ENCODE results near the gene LATS1.
A peak's percentile ranks its signal among the peaks of the same experiment; 100 is the strongest.

The LATS1 gene

GRCh38 chr6:149717588-149718458 lies at the start of gene LATS1:
Gene LATS1, minus strand, starts transcription at chr6:149718101. Its CDS starts 15,975 bp downstream, at chr6:149702126.
- no peak for TF ChIP-seq CTCF (conservative IDR thresholded peaks at IDR 0.05; ENCODE audit: low read length)

GRCh38 chr6:149766156-149766769 lies 48.4 kb upstream of the LATS1 start:
- DNase-seq (ENCODE audit: low read depth): peak; percentile 21
- H3K4me3 ChIP-seq (ENCODE audit: low read length): no peak overlapping the region
- no peak for TF ChIP-seq CTCF (conservative IDR thresholded peaks at IDR 0.05; ENCODE audit: low read length)

More at GRCh38 chr6:149717588-149718458, at the start of gene LATS1:
- H3K4me3 ChIP-seq (ENCODE audit: low read length): peak within 1 kb of the TSS; percentile 91
- DNase-seq (ENCODE audit: low read depth): peak; percentile 89

GRCh38 chr6:149763866-149764265 lies 46.0 kb upstream of the LATS1 start:
- no peak overlapping the region for H3K4me3 ChIP-seq (ENCODE audit: low read length)
- peak; percentile 16 for DNase-seq (ENCODE audit: low read depth)
- no peak for TF ChIP-seq CTCF (conservative IDR thresholded peaks at IDR 0.05; ENCODE audit: low read length)

GRCh38 chr6:149761438-149761837 lies 43.5 kb upstream of the LATS1 start:
- DNase-seq (ENCODE audit: low read depth): no peak
- no peak for TF ChIP-seq CTCF (conservative IDR thresholded peaks at IDR 0.05; ENCODE audit: low read length)
- no peak overlapping the region for H3K4me3 ChIP-seq (ENCODE audit: low read length)

GRCh38 chr6:149756261-149756636 lies 38.3 kb upstream of the LATS1 start:
- H3K4me3 ChIP-seq (ENCODE audit: low read length): no peak overlapping the region
- DNase-seq (ENCODE audit: low read depth): no peak
- TF ChIP-seq CTCF (conservative IDR thresholded peaks at IDR 0.05; ENCODE audit: low read length): no peak

- no peak overlapping the region for H3K4me3 ChIP-seq (ENCODE audit: low read length)
- no peak for DNase-seq (ENCODE audit: low read depth)
- no peak for TF ChIP-seq CTCF (conservative IDR thresholded peaks at IDR 0.05; ENCODE audit: low read length)
Measured at GRCh38 chr6:149755300-149756260, 37.7 kb upstream of the LATS1 start.

Data from AG10803 (cell line).